Muscle layer of colon (tissue), 2 donors: ENCODE measurements around the gene MYBPC3.

Experiments
- H3K27ac ChIP-seq: one replicate; pipeline ENCODE4 v1.7.0; 2013; ENCODE audit warnings: low read depth, mild to moderate bottlenecking, low read length, moderate library complexity
- H3K27me3 ChIP-seq, 2 donors: one replicate each; pipeline ENCODE4 v1.7.0; 2013; ENCODE audit warnings: low read length in 2 of 2, mild to moderate bottlenecking in 2 of 2; ENCODE audit not compliant: insufficient read depth in 2 of 2, control insufficient read depth in 1 of 2
- H3K36me3 ChIP-seq: one replicate; pipeline ENCODE4 v1.7.0; 2013; ENCODE audit warnings: mild to moderate bottlenecking, low read length; ENCODE audit not compliant: insufficient read depth
- H3K4me1 ChIP-seq: one replicate; pipeline ENCODE4 v1.7.0; 2013; ENCODE audit warnings: mild to moderate bottlenecking, low read length; ENCODE audit not compliant: insufficient read depth
- H3K4me3 ChIP-seq, 2 donors: one replicate each; pipeline ENCODE4 v1.7.0; 2013; ENCODE audit warnings: low read length in 2 of 2, low read depth in 1 of 2, mild to moderate bottlenecking in 1 of 2, moderate library complexity in 1 of 2
- H3K9ac ChIP-seq: one replicate; pipeline ENCODE4 v1.7.0; 2013; ENCODE audit warnings: low read length
- H3K9me3 ChIP-seq: one replicate; pipeline ENCODE4 v1.7.0; 2013; ENCODE audit warnings: mild to moderate bottlenecking, low read length
- donor health status: abdominal sarcoma.
- donor health status: Adenocarcinoma of cecum.

The MYBPC3 gene

DNA sequence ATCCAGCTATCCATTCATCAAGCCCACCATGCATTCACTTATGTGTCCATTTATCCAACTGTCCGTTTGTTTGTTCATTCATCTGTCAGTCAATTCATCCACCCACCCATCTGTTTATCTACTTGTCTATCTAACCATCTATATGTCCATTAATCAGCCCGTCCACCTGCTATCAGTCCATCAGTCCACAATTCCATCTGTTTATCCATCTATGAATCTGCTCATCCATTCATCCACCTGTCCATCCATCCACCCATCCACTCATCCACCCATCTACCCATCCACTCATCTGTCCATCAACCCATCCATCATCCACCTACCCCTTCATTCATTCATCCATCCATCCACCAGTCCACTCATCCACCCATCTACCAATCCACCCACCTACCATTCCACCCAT is 26.8 kb upstream of the MYBPC3 start:
- Histone ChIP-seq H3K4me3 (no peak overlapping the region), H3K36me3 (no peaks in the 10 kb centered on the region), H3K27me3 (no peaks in the 10 kb centered on the region), H3K4me1 (no peaks in the 10 kb centered on the region), H3K9me3 (no peaks in the 10 kb centered on the region), H3K9ac (no peak overlapping the region), H3K27ac (no peak overlapping the region)

DNA sequence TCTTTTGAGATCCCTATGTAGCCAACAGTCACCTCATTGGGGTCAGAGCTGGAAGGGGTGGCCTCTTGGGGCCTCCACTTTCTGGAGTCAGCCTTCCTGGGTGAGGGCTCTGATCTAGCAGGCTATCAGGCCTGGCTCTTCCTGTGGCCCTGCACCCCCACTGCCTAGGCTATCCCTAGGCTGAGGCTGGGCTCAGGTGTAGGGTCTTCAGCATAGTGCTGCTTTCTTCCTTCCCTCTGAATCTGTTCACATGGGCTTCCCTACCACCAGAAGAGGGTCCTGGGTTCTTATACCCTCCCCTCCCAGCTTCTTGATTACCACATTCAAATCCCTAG is 26.3 kb upstream of the MYBPC3 start:
- H3K4me1 ChIP-seq = no peaks in the 10 kb centered on the region
- H3K9me3 ChIP-seq = no peaks in the 10 kb centered on the region
- H3K36me3 ChIP-seq = no peaks in the 10 kb centered on the region
- no peaks in the 10 kb centered on the region for H3K27me3 ChIP-seq
- no peak overlapping the region for H3K4me3 ChIP-seq
- H3K27ac ChIP-seq = no peak overlapping the region
- no peak overlapping the region for H3K9ac ChIP-seq

DNA sequence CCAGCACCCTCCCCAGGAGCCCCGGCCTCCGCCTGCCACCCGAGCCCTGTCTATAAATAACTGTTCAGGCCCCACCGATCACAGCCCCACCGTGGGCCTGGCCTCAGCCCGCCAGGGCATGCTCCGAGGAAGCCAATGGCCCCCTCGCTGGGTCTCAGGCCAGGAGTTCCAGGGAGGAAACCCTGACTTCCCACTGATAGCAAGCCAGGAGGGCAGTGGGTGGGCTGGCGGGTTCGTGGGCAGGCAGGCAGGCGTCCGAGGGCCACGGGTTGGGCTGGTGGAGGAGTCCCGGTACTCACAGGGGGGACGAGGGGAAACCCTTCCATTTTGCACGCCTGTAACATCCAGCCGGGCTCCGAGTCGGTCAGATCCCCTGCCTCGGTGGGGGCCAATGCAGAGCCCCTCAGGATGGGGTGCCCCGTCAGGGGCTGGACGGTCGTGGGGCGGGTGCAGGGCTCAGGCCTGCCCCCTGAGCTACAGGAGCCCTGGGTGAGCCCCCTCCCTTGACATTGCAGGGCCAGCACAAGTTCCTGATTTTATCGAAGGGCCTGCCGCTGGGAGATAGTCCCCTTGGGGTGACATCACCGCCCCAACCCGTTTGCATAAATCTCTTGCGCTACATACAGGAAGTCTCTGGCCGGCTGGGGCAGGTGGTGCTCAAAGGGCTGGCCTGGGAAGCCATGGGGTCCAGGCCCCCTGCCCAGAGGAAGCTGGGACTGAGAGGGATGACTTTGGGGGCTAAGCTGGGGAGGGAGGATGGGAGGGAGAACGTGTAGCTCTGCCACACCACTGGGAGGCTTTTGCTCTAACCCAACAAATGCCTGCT is 25.7 kb upstream of the MYBPC3 start, which contains the start of gene SPI1:
TSS of gene SPI1 (minus strand) at position 538 of the 826 bp plus-strand sequence. CDS start at position 344, 194 bp downstream.
- Histone ChIP-seq H3K4me1 (no peaks in the 10 kb centered on the region), H3K9me3 (no peaks in the 10 kb centered on the region), H3K9ac (no peak within 1 kb of the TSS), H3K27ac (no peak within 1 kb of the TSS), H3K36me3 (no peaks in the 10 kb centered on the region), H3K27me3 (no peaks in the 10 kb centered on the region), H3K4me3 (no peak within 1 kb of the TSS)

DNA sequence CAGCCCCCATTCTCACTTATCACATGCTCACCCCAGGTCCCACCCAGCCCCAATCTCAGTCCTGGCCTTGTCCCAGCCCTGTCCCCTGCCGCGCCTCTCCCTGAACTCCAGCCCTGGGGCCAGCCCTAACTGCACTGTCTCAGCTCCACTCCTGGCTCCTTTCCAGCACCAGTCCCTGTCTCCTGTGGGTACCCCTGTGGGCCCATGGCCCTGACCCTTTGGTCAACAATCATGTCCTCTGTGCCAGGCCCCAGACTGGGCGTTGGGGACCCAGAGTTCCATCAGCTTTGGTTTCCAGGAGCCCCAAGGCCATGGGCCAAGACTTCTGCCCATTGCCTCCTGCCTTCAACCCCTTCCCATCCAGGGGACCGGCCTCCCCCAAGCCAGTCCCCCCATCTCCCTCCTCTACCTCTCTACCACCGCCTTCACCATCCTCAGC is 25.1 kb upstream of the MYBPC3 start:
- Histone ChIP-seq H3K4me3 (no peak overlapping the region), H3K9me3 (no peaks in the 10 kb centered on the region), H3K36me3 (no peaks in the 10 kb centered on the region), H3K9ac (no peak overlapping the region), H3K27ac (no peak overlapping the region), H3K4me1 (no peaks in the 10 kb centered on the region), H3K27me3 (no peaks in the 10 kb centered on the region)

DNA sequence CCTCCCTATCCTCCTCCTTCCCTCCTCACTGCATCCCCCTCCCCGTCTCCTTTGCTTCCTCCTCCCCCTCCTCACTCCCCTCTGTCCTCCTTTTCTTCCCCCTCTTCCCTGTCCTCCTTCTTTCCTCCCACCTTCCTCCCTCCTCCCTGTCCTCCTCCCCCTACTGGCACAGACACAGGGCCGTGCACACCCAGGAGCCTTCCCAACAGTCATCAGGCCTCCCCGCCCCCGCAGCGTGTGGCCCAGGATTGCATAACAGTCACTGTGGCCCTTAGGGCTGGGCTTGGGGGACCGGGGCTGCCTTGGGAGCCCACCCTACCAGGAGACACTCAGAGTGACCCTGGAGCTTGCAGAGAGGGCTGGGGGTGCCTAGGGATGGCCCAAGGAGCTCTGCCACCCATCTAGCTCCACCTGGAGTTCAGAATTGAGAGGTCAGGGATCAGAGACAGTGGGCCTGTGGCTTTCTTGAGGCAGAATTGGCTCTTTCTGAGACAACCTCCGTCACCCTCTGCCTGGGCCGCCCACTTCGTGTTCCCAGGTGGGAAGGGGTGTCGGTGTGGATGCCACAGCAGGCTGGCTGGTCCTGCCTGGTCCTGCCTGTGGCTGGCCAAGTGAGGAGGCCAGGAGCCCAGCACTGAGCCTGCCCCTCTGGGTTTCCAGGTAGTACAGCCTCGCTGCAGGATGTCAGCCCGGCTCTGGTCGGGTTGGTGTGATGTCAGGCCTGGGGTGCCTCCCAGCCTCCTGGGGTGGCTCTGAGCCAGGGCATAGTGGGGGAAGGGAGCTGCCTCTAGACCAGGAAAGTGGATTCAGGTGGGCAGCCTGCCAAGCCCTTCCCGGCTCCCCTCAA is 24.2 kb upstream of the MYBPC3 start:
- H3K27ac ChIP-seq = no peak overlapping the region
- H3K4me1 ChIP-seq = no peaks in the 10 kb centered on the region
- no peak overlapping the region for H3K9ac ChIP-seq
- H3K36me3 ChIP-seq = no peaks in the 10 kb centered on the region
- no peaks in the 10 kb centered on the region for H3K9me3 ChIP-seq
- no peaks in the 10 kb centered on the region for H3K27me3 ChIP-seq
- peak overlapping the region in 1 of 2 donors; percentile 18 for H3K4me3 ChIP-seq

DNA sequence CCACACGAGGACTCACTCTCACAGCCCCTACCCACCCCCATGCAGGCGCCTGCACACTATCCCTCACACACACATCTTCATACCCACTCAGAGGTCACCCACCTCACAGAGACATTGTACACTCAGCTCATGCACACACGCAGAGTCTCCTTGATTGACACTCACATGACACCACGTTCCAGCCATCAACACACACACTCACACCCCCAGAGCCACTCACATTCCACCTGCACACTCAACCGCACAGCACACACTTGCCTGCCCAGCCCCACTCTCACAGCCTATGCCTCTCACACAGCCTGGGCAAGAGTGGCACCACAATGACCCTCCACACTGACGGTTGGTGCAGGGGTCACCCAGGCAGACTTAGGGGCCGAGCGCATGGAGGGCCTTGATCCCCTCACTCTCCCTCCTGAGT is 23.6 kb upstream of the MYBPC3 start:
- Histone ChIP-seq H3K27me3 (no peaks in the 10 kb centered on the region), H3K4me3 (peak overlapping the region in 1 of 2 donors; percentile 18), H3K4me1 (no peaks in the 10 kb centered on the region)

DNA sequence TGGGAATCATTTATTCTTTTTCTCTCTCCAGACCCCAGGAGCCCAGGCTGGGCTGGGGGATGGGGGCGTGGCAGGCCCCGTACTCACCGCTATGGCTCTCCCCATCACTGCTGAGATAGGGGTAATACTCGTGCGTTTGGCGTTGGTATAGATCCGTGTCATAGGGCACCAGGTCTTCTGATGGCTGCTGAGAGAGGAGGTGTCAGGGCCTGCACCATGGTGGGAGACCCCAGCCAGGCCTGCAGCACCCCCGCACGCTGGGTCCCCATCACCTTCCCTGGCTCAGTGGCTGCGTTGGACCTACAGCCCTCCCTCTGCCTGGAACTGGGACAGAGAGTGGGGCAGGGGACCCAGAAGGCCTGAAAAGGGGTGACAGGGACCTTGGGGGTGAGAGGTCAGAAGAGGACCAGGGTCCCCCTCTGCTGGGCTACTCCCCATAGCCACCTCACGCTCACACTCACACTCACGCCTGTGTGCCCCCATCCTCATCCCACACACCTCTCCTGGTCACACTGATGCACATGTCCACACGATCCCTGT is 23.1 kb upstream of the MYBPC3 start:
- Histone ChIP-seq H3K27me3 (no peaks in the 10 kb centered on the region), H3K9me3 (no peaks in the 10 kb centered on the region), H3K27ac (no peak overlapping the region), H3K4me3 (no peak overlapping the region), H3K9ac (no peak overlapping the region), H3K4me1 (no peaks in the 10 kb centered on the region), H3K36me3 (no peaks in the 10 kb centered on the region)

More for the DNA sequence above, 23.6 kb upstream of the MYBPC3 start:
- no peak overlapping the region for H3K9ac ChIP-seq
- no peaks in the 10 kb centered on the region for H3K9me3 ChIP-seq
- no peak overlapping the region for H3K27ac ChIP-seq
- H3K36me3 ChIP-seq = no peaks in the 10 kb centered on the region

DNA sequence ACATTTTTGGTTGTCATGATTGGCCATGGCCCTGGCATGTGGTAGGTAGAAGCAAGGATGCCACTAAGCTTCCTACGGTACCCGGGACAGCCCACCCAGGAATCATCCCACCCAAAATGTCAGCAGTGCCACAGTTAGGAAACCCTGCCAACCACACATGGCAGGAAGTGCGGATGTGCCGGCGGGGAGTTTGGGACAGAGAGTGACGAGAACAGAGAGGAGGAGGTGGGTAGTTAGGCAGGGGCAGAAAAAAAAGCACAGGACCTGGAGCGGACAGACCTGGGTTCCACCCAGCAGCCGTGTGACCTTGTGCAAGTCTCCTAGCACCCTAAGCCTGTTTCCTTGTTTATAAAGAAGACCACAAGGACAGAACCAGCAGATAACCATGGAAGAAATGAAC is 22.5 kb upstream of the MYBPC3 start:
- Histone ChIP-seq H3K27me3 (no peaks in the 10 kb centered on the region), H3K9me3 (no peaks in the 10 kb centered on the region), H3K4me3 (no peak overlapping the region), H3K36me3 (no peaks in the 10 kb centered on the region), H3K4me1 (no peaks in the 10 kb centered on the region), H3K27ac (no peak overlapping the region), H3K9ac (no peak overlapping the region)

DNA sequence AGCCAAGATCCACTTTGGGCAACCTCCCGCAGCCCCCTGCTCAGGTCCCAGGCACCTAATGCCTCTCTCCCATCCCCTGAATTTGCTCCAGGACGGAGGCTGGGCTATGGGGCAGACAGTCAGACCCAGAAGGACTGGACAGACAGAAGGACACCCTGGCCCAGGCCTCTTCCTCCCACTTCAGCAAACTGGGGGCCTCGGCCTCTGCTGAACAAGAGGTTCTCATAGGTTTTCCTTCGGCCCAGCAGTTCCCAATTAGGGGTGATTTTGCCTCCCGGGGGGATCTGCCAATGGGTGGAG is 22.2 kb upstream of the MYBPC3 start:
- Histone ChIP-seq H3K27ac (no peak overlapping the region), H3K9me3 (no peaks in the 10 kb centered on the region), H3K36me3 (no peaks in the 10 kb centered on the region), H3K27me3 (no peaks in the 10 kb centered on the region), H3K4me1 (no peaks in the 10 kb centered on the region), H3K9ac (no peak overlapping the region), H3K4me3 (no peak overlapping the region)

DNA sequence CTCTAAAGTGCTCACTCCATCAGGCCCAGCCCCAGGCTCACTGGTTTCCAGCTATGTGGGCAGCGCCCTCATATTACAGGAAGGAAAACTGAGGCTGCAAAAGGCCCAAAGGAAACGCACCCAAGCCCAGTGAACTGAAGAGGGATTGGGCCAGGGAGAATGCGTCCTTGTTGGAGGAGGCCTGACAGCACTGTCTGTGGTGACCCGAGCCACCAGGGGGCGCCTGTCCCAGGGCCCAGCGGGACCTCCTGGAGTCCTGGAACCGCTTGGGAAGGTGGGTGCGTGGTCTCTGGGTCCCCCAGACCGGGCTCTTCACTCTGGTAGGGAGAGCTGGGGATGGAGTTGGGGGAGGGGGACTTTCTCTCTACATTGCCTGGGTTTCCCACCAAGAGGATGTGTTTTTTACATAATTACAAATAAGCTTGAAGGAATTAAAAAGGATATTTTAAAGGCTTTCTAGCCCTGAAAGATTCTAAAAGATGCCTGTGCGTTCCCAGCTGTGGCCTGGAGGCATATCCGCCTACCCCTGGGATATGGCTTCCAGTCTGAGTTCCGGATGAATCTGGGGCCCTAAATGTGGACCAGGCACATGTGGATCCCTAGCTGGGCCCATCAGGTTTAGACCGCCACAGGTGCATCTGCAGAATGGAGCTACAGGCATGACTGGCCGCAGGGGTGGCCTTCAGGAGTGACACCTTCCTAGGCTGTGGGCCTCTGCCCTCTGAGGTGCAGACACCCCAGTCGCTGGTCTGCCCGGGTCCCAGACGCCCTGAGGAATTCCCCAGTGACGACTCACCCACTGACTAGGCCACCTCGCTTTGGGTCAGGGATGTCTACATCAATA is 21.6 kb upstream of the MYBPC3 start:
- Histone ChIP-seq H3K4me1 (no peaks in the 10 kb centered on the region), H3K9me3 (no peaks in the 10 kb centered on the region), H3K4me3 (no peak overlapping the region), H3K9ac (no peak overlapping the region), H3K27me3 (no peaks in the 10 kb centered on the region), H3K27ac (no peak overlapping the region), H3K36me3 (no peaks in the 10 kb centered on the region)

DNA sequence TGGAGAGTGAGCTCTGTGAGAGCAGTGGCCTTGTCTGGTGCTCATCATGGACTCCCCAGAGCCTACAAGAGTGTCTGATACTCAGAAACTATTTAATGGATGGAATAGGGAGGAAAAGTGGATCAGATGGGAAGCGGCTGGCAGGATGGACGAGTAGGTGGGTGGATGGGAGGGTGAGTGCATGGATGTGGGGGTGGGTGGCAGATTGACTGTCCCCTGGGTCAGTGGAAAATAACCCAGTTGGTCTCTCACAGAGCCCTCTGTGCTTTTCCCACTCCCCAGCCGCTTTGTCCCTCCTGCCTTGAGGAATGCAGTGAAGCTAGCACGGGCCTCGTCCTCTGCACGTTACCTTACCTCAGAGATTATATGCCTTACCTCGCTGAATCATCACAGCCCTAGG is 19.9 kb upstream of the MYBPC3 start:
- Histone ChIP-seq H3K27me3 (no peaks in the 10 kb centered on the region), H3K27ac (no peak overlapping the region), H3K36me3 (no peaks in the 10 kb centered on the region), H3K4me3 (no peak overlapping the region), H3K4me1 (no peaks in the 10 kb centered on the region), H3K9ac (no peak overlapping the region), H3K9me3 (no peaks in the 10 kb centered on the region)
